ENCODE measurements around the gene SLC4A4.

DNA sequence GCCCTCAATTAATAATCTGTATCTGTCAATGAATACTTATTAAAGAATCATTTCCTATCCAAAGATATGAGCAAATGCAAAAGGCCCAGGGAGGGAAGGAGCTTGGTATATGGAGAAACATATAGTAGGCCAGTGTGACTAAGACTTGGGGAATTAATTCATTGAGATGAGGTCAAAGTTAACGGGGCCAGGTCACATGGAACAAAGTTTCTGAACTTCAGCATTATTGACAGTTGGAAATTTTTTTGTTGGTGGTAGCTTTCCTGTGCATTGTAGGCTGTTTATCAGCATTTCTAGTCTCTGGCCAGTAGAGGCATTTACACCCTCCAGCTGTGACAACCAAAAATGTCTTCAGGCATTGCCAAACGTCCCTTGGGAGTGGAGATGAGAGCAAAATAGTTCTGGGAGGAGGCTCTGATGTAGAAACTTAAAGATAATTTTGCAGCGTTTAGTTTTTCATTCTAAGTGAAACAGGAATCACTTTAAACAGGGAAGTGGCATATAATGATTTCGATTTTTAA is 202.0 kb downstream of the SLC4A4 start:
- TF ChIP-seq CTCF (IDR thresholded peaks at IDR 0.05; ENCODE audit: borderline replicate concordance, extremely low read depth, low read length, poor library complexity, severe bottlenecking), result no peak
- no peak for TF ChIP-seq EZH2 (IDR thresholded peaks at IDR 0.05; ENCODE audit: borderline replicate concordance, low read depth, low read length, severe bottlenecking)
